Cardiac muscle cell (in vitro differentiated cells and primary cell): Measurements from ENCODE around the gene OSCP1. TPM values are rescaled to one million over a fixed set of nuclear protein-coding genes. Genes with fewer than 3 reads are reported as not detected.

Source experiments
- DNase-seq, 2 donors: peaks; one replicate each; pipeline versions ENCODE4 v3.0.0 to v3.0.0-alpha.2; 2010 to 2017; ENCODE audit warnings: low read depth in 1 of 2, low spot score in 1 of 2
- H3K27ac ChIP-seq: fragments of 200-600 bp; sonication (generic); 2 replicates; pipeline ENCODE4 v1.5.1; 2016
- H3K27me3 ChIP-seq: fragments of 200-600 bp; sonication (generic); 2 replicates; pipeline ENCODE4 v1.6.0; 2016; ENCODE audit warnings: control low read depth
- H3K36me3 ChIP-seq: fragments of 200-600 bp; sonication (generic); 2 replicates; pipeline ENCODE4 v1.5.1; 2016; ENCODE audit warnings: control low read depth
- H3K4me1 ChIP-seq: fragments of 200-600 bp; sonication (generic); 2 replicates; pipeline ENCODE4 v1.8.1; 2017; ENCODE audit warnings: low read depth, mild to moderate bottlenecking, mixed run types
- H3K4me3 ChIP-seq: fragments of 200-600 bp; sonication (generic); 2 replicates; pipeline ENCODE4 v1.5.1; 2016; ENCODE audit warnings: mild to moderate bottlenecking
- H3K9me3 ChIP-seq: fragments of 200-600 bp; sonication (generic); 2 replicates; pipeline ENCODE4 v1.5.1; 2017; ENCODE audit warnings: low read depth, mild to moderate bottlenecking, control low read depth
- CTCF ChIP-seq: IDR thresholded peaks from 2 replicates; pipeline ENCODE4 v1.5.1; 2012; ENCODE audit warnings: low read depth, mild to moderate bottlenecking, low read length
- polyA plus RNA-seq: library from polyadenylated mRNA; unstranded; fragments of >200 nt; fragmentation: Nextera tagmentation; extraction: Ambion mirVana; gene quantifications from 2 replicates; pipeline ENCODE4 v1.2.1, GENCODE V29; 2016
- total RNA-seq: library from RNA; depleted of rRNA; stranded (reverse); fragments of >200 nt; gene quantifications from 2 replicates; pipeline ENCODE4 v1.2.3, GENCODE V29; 2016

OSCP1 gene
- total and polyA plus RNA-seq, 2 experiments from 2014 or later, result 18.5 to 19.5 TPM

- Histone ChIP-seq H3K9me3 (no peaks in the 10 kb centered on the region), H3K27ac (no peak overlapping the region), H3K4me3 (no peak overlapping the region), H3K4me1 (peaks cover 9% of the 10 kb centered on the region), H3K36me3 (no peaks in the 10 kb centered on the region), H3K27me3 (no peaks in the 10 kb centered on the region)
- no peak for DNase-seq
- no peak for TF ChIP-seq CTCF
These were observed 25.8 kb upstream of the OSCP1 start for GRCh38 chr1:36475910-36476604.

GRCh38 chr1:36475341-36475740, 25.1 kb upstream of the OSCP1 start:
- Histone ChIP-seq H3K27ac (no peak overlapping the region), H3K4me1 (peaks cover 9% of the 10 kb centered on the region), H3K4me3 (no peak overlapping the region), H3K9me3 (no peaks in the 10 kb centered on the region), H3K27me3 (no peaks in the 10 kb centered on the region), H3K36me3 (no peaks in the 10 kb centered on the region)
- DNase-seq, result no peak
- TF ChIP-seq CTCF, result no peak

DNA sequence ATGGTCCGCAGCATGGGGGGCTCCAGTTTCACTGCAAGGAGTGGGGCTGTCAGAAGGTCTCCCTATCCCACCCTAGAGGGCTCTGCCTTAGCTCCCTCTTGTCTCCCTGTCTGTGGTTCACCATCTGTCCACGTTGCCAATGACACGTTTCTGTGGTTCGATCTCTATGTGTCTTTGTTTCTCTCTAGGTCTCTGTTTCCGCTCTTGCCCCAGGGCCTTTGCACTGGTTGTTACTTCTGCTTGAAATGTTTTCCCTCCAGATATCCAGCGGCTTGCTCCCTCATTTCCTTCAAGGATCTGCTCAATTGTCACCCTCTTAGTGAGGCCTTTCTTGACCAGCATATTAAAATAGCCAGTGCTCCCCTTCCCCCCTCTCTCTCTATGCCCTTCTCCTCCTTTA, 22.4 kb upstream of the OSCP1 start:
- no peaks in the 10 kb centered on the region for H3K36me3 ChIP-seq
- DNase-seq, result no peak
- H3K4me3 ChIP-seq, result no peak overlapping the region
- H3K27ac ChIP-seq, result no peak overlapping the region
- no peak for TF ChIP-seq CTCF
- H3K27me3 ChIP-seq, result no peaks in the 10 kb centered on the region
- H3K4me1 ChIP-seq, result peaks cover 9% of the 10 kb centered on the region
- no peaks in the 10 kb centered on the region for H3K9me3 ChIP-seq

- peaks cover 9% of the 10 kb centered on the region for H3K4me1 ChIP-seq
- no peaks in the 10 kb centered on the region for H3K27me3 ChIP-seq
- H3K4me3 ChIP-seq, result no peak overlapping the region
- no peak for DNase-seq
- H3K36me3 ChIP-seq, result no peaks in the 10 kb centered on the region
- no peak overlapping the region for H3K27ac ChIP-seq
- H3K9me3 ChIP-seq, result no peaks in the 10 kb centered on the region
- TF ChIP-seq CTCF, result no peak
These were observed 21.8 kb upstream of the OSCP1 start for GRCh38 chr1:36471830-36472641.

- TF ChIP-seq CTCF, result no peak
- DNase-seq, result no peak
- no peaks in the 10 kb centered on the region for H3K27me3 ChIP-seq
- H3K27ac ChIP-seq, result no peak overlapping the region
- no peaks in the 10 kb centered on the region for H3K36me3 ChIP-seq
- H3K9me3 ChIP-seq, result no peaks in the 10 kb centered on the region
- H3K4me3 ChIP-seq, result no peak overlapping the region
- H3K4me1 ChIP-seq, result peaks cover 5% of the 10 kb centered on the region
These were observed 18.9 kb upstream of the OSCP1 start for GRCh38 chr1:36469163-36469562.
